Measurements from ENCODE around the gene EN1.

DNA sequence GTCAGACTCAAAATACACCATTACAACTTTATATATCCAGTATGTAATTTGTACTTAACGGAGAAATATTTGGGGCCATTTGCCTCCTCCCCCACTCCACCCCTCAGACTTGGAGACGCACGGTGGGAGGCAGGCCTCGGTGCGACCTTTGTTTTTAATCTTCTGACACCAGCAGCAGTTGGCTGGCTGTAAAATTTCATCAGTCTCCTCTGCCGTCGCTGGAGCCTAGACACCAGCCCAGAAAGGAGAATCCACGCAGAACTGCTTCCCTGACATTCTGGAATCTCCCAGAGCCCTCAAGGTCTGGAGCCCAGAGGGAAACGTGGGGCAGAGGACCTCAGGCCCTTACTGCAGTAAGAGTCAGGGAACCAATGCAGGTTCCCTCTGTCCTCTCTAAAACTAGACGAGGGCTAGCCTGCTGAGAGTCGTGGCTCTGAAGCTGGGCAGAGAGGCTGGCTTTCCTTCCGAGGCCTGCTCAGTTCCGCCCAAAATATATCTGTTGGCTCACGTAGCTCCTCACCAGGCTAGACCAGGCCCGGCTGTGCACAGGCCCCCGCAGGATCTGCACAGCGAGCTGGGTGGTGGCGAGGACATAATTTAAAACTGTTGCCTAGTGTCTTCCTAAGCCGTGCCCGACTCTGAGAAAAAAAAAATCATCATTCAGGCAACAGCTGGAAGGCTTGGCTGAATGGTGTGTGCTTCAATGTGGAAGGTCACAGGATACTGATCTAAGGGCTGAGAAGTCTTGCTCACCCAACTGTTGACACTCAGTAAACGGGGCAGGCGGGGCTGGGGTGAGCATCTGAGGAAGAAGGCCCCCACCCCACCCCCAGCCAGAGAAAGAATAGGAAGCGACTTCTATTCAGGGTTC, 40.4 kb downstream of the EN1 start:
- TF ChIP-seq, protein P1, sequence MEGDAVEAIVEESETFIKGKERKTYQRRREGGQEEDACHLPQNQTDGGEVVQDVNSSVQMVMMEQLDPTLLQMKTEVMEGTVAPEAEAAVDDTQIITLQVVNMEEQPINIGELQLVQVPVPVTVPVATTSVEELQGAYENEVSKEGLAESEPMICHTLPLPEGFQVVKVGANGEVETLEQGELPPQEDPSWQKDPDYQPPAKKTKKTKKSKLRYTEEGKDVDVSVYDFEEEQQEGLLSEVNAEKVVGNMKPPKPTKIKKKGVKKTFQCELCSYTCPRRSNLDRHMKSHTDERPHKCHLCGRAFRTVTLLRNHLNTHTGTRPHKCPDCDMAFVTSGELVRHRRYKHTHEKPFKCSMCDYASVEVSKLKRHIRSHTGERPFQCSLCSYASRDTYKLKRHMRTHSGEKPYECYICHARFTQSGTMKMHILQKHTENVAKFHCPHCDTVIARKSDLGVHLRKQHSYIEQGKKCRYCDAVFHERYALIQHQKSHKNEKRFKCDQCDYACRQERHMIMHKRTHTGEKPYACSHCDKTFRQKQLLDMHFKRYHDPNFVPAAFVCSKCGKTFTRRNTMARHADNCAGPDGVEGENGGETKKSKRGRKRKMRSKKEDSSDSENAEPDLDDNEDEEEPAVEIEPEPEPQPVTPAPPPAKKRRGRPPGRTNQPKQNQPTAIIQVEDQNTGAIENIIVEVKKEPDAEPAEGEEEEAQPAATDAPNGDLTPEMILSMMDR (conservative IDR thresholded peaks at IDR 0.05): no peak
- TF ChIP-seq ZFX (IDR thresholded peaks at IDR 0.05): no peak

Data from C4-2B (cell line).